SK-N-SH treated with all-trans-retinoic acid at 6 μM for 48 hours (cell line): ENCODE data around the gene PTPRF.

Experiments used
- ARNTL ChIP-seq: fragments of 450-650 bp; formaldehyde crosslinking; IDR thresholded peaks from 2 replicates; pipeline ENCODE4 v1.5.0; 2020; ENCODE audit warnings: low read depth, mild to moderate bottlenecking, moderate library complexity, borderline replicate concordance
- CSDC2 ChIP-seq: fragments of 250-450 bp; sonication (Bioruptor Pico); IDR thresholded peaks from 2 replicates; pipeline ENCODE4 v1.5.0; 2020; ENCODE audit warnings: mild to moderate bottlenecking, moderate library complexity
- ESRRG ChIP-seq: fragments of 250-450 bp; sonication (Bioruptor Pico); IDR thresholded peaks from 2 replicates; pipeline ENCODE4 v1.6.1; 2021; ENCODE audit warnings: mild to moderate bottlenecking
- GLIS3 ChIP-seq: fragments of 250-450 bp; sonication (Bioruptor Pico); IDR thresholded peaks from 2 replicates; pipeline ENCODE4 v1.5.0; 2020; ENCODE audit warnings: mild to moderate bottlenecking, moderate library complexity
- POU6F1 ChIP-seq: fragments of 250-450 bp; sonication (Bioruptor Pico); IDR thresholded peaks from 2 replicates; pipeline ENCODE4 v1.8.0; 2021; ENCODE audit warnings: low read depth, mild to moderate bottlenecking, moderate library complexity, borderline replicate concordance
- RARB ChIP-seq: fragments of 250-450 bp; sonication (Bioruptor Pico); IDR thresholded peaks from 2 replicates; pipeline ENCODE4 v1.8.0; 2021; ENCODE audit warnings: mild to moderate bottlenecking, moderate library complexity
- ZFP30 ChIP-seq: fragments of 450-650 bp; formaldehyde crosslinking; IDR thresholded peaks from 2 replicates; pipeline ENCODE4 v1.5.0; 2022; ENCODE audit warnings: mild to moderate bottlenecking, moderate library complexity
- ZNF70 ChIP-seq: fragments of 450-650 bp; formaldehyde crosslinking; IDR thresholded peaks from 2 replicates; pipeline ENCODE4 v1.5.0; 2020; ENCODE audit warnings: mild to moderate bottlenecking, moderate library complexity
- ZNF8 ChIP-seq: fragments of 450-650 bp; formaldehyde crosslinking; IDR thresholded peaks from 2 replicates; pipeline ENCODE4 v1.5.0; 2020; ENCODE audit warnings: mild to moderate bottlenecking, moderate library complexity

GRCh38 chr1:43583058-43583457, 52.4 kb downstream of the PTPRF start:
- TF ChIP-seq ESRRG (CRISPR knock-in tag) (no peak), CSDC2 (no peak), GLIS3 (CRISPR knock-in tag) (no peak), RARB (CRISPR knock-in tag) (no peak), ZNF8 (CRISPR knock-in tag) (no peak), ZFP30 (CRISPR knock-in tag) (no peak), ARNTL (CRISPR knock-in tag) (no peak), ZNF70 (no peak), POU6F1 (no peak)
